ENCODE results near the gene SLC35A5.

- TF ChIP-seq GATA2 (IDR thresholded peaks at IDR 0.05; ENCODE audit: low read depth, low read length) (no peak), GATA3 (IDR thresholded peaks at IDR 0.05; ENCODE audit: low read depth, low read length) (no peak)
These were observed 7.4 kb downstream of the SLC35A5 start for GRCh38 chr3:112569265-112569664.

Measured in SH-SY5Y (cell line).